Peyer's patch (tissue), 4 donors: ENCODE measurements around the gene SLC7A5.
"Not testable (repeated sequence)": the region's sequence is repeated elsewhere in the genome, so short reads cannot be mapped to it uniquely, and the experiment has no call there.

Experiments
- POLR2A ChIP-seq, 2 donors: fragments of 450-650 bp; IDR thresholded peaks; one replicate each; pipeline ENCODE4 v1.5.1; 2017; ENCODE audit warnings: antibody characterized with exemption in 2 of 2, mild to moderate bottlenecking in 2 of 2, moderate library complexity in 2 of 2
- TF ChIP-seq, protein P1 (sequence below), 6 experiments: fragments of 450-650 bp in 4 of 6; fragments of 200-600 bp in 2 of 6; sonication (generic) in 1 of 6; IDR thresholded peaks; one replicate each; pipeline ENCODE4 v1.5.1; 2017 to 2019; ENCODE audit warnings: antibody characterized with exemption in 6 of 6, mild to moderate bottlenecking in 3 of 6, moderate library complexity in 1 of 6

DNA sequence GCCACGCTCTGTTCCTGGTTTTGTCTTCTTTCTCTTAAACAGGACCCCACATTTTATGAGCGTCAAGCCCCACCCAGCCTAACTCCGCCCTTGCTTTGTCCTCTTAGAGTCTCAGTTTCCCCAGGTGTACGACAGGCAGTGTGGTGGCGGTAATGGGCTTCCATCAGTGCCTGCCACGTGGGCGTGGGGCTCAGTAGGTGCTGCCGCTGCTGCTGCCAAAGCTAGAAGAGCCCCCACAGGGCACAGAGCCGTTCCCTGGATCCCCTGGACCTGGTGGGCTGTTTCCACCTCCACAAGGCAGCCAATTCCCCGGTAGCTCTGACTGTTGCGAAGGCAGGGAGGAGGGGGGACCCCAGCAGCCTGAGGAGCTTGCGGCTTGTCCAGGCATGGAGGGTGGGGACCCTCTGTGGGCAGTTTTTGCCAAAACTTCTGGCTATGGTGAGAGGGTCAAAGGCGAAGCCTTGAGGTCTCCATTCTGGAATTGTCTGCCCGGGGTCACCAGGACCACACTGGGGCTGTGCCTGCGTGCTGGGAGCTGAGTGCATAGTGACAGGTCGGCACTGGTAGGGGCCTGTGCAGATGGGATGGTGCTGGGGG lies 27.7 kb upstream of the SLC7A5 start:
- TF ChIP-seq, protein P1, sequence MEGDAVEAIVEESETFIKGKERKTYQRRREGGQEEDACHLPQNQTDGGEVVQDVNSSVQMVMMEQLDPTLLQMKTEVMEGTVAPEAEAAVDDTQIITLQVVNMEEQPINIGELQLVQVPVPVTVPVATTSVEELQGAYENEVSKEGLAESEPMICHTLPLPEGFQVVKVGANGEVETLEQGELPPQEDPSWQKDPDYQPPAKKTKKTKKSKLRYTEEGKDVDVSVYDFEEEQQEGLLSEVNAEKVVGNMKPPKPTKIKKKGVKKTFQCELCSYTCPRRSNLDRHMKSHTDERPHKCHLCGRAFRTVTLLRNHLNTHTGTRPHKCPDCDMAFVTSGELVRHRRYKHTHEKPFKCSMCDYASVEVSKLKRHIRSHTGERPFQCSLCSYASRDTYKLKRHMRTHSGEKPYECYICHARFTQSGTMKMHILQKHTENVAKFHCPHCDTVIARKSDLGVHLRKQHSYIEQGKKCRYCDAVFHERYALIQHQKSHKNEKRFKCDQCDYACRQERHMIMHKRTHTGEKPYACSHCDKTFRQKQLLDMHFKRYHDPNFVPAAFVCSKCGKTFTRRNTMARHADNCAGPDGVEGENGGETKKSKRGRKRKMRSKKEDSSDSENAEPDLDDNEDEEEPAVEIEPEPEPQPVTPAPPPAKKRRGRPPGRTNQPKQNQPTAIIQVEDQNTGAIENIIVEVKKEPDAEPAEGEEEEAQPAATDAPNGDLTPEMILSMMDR (IDR thresholded peaks at IDR 0.05) = not testable (repeated sequence)
- TF ChIP-seq POLR2A (IDR thresholded peaks at IDR 0.05) = not testable (repeated sequence)
